NCI-H2107 treated with DMSO at 0.1 percent for 48 hours (cell line): ENCODE measurements around the gene EOMES.
"Not testable (repeated sequence)": the region's sequence is repeated elsewhere in the genome, so short reads cannot be mapped to it uniquely, and the experiment has no call there.

Experiments
- DNase-seq: peaks from one replicate; lab custom pipeline; 2025; ENCODE audit not compliant: unreplicated experiment; lab: John Stamatoyannopoulos, UW

EOMES gene

GRCh38 chr3:27721717-27722564 is at the start of gene EOMES:
EOMES (minus strand) TSS chr3:27722323; CDS start chr3:27722294, 29 bp downstream.
- DNase-seq, result no peak

DNA sequence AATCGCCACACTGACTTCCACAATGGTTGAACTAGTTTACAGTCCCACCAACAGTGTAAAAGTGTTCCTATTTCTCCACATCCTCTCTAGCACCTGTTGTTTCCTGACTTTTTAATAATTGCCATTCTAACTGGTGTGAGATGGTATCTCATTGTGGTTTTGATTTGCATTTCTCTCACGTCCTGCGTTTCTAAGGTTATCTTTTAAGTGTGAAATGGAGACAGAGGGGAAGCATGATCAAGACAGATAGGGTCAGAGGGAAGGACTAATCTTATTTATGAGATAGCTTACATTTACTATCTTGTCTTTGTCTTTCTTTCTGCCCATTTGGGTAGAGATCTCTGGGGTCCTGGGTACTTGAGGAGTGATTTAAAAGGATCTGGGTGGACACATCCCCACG is 48.3 kb upstream of the EOMES start:
- not testable (repeated sequence) for DNase-seq

GRCh38 chr3:27767000-27767399 is 44.9 kb upstream of the EOMES start:
- no peak for DNase-seq

- no peak for DNase-seq
Observed at GRCh38 chr3:27758083-27758482, 36.0 kb upstream of the EOMES start.

DNA sequence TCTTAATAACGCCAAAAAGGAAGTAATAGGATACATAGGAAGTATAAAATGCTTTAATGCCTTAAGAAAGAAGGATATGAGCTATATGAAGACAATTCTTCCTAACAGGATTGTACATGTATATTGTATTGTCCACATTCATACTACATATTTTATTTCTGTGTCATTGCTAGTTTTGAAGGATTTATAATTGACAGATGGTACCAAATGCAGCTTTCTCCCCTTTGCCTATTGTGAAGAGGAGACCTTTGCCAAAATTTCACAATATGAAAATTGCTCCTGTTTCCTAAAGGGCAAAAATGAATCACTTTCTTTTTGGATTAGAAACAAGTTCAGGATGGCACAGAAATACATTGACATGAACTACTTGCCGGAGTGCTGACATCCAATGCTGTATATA is 34.8 kb upstream of the EOMES start:
- DNase-seq, result no peak

- no peak for DNase-seq
Observed at GRCh38 chr3:27752926-27753325, 30.8 kb upstream of the EOMES start.

DNA sequence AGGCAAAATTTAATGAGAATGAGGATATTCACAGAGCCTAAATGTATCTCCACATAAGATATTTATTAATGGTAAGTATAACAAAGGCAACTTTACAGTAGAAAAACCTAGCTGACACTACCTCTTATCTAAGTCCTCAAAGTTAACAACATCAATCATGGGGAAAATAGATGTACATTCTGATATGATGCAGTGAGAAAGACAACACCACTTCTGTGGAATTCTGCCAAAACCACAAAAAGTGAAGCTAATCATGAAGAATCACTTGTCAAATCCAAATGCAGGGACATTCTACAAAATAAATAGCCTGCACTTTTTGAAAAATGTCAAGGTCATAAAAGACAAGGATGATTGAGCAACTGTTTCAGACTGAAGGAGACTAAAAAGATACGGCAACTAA is 27.5 kb upstream of the EOMES start:
- DNase-seq, result no peak

- no peak for DNase-seq
Observed at GRCh38 chr3:27746838-27747237, 24.7 kb upstream of the EOMES start.

DNA sequence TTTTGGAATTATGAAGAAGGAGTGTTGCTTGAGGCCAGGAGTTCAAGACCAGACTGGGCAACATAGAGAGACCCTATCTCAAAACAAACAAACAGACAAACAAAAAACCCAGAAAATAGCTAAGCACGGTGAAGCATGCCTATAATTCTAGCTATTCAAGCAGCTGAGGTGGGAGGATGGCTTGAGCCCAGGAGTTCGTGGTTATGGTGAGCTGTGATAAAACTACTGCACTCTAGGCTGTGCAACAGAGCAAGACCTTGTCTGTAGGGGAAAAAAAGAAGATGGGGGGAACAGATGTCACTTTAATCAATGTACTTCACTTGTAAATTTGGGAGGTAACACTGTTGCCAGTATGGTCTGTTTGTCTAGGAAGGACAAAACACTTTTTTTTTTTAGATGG is 18.7 kb upstream of the EOMES start:
- DNase-seq, result no peak

GRCh38 chr3:27737091-27737490 is 15.0 kb upstream of the EOMES start:
- no peak for DNase-seq

GRCh38 chr3:27730774-27731659 is 8.9 kb upstream of the EOMES start:
- DNase-seq, result no peak

- no peak for DNase-seq
Observed at GRCh38 chr3:27729748-27730611, 7.9 kb upstream of the EOMES start.

- no peak for DNase-seq
Observed at GRCh38 chr3:27729325-27729724, 7.2 kb upstream of the EOMES start.

DNA sequence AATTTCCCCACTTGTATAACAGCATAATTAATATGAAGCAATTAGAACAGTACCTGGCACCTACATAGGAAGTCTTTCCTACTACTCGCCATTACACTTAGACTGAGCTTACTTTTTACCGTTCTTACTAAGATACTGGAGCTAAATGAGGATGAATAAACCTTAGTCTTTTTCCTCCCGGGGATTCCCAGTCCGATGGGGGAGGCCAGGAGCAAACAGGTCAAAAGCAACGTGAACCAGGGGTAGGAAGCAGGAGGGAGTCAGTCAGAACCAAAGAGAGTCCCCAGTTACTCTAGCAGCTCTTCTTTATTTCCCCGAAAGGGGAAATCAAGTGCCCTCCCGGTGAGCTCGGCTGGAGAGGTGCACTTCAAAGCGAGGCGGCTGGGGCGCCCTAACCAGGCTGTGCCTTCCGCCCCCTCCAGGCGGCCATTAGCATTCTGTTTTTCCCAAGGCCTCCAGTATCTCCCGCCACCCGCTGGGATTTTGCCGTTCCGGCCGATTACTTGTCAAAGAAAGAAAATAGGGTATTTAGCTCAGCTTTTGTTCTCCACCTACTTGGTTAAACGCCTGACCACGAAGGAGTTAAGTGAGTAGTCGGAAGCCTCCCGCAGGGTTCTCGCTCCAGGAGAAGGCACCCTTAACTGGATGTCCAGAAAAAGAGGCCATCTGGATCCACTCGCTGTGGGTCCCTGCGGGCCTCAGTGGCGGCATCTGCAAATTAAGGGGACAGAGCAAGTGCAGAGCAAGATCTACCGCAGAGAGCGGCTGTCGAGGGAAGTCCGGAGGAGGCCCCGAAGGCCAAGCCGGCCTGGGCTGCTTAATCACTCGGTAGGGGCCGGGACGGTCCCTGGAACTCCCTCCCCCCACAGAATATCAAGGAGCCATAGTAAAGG is 6.3 kb upstream of the EOMES start:
- peak; percentile 30 for DNase-seq

GRCh38 chr3:27726240-27726639 is 4.1 kb upstream of the EOMES start:
- DNase-seq, result no peak

- no peak for DNase-seq
Observed at GRCh38 chr3:27724459-27725197, 2.5 kb upstream of the EOMES start.

DNA sequence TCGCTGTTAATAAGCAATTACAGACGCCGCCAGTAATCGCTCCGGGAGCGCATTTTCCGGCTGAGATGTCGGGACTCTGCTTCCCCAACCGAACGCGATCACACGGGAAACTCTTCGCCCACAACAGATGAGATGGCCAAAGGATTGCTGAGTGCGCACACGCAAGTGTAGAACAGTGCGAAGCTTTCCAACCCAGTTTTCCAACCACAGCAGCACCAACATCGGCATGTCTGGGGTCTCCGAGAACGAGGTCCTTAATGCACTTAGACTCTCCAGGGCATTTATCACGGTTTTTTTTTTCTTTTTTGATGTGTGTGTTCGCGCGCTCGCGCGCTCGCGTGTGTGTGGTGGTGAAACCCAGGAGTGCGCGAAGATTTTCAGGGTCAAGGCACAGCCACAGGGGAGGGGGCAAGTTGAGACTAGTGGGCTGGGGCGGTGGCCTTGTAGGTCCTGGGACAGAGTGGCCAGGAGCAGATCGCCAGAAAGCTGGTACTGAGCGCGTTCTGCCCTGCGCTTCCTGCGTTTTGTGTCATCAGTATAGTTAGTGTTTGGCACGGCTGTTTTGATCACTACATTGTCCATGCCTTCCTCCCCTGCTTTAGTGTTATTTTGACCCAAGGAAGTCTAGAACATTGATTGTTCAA is 1.8 kb upstream of the EOMES start:
- no peak for DNase-seq

DNA sequence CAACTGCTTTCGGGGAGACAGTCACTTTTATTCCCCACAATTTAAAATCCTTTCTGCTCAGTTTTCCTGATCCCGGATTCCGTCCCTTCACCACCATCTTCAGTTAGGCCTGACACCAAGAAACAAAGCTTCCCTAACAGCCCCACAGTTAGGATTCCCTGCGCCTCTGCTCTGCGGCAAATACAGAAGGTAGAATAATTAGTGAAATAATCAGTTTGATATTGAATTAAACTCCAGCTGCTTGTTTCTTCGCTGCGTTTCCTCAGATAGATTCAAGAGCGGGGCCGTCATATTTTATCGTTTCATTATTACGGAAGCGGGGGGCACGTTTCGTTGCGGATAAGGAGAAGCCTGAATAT is 1.3 kb upstream of the EOMES start:
- DNase-seq, result no peak

DNA sequence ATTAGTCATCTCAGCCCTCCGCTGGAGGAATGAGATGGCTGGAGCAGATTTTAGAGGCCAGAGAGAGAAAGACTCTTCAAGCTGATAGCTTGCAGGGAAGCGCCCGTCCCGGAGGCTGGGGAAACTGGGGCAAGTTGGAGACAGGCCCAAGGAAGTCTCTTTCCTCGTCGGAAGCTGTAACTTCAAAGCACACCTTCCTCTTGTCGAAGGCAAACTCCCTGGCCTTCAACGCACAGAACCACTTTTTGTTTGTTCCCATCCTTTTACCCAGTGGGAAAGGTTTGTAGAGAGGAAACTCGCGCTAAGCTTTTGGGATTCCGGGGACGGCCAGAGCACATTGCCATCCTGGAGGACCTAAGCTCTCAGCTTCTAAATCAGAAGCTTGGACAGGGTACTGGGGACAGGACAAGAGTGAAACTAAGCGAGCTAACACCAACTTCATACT is 900 bp upstream of the EOMES start:
- DNase-seq, result no peak
